HG03060 (cell line): ENCODE data around the gene ANKIB1.
A peak's percentile ranks its signal among the peaks of the same experiment; 100 is the strongest.

Source experiments
- ATAC-seq: cut with Tn5 transposase; IDR thresholded peaks from one replicate; pipeline ENCODE4 v1.9.1; 2021; ENCODE audit warnings: low read depth, moderate number of reproducible peaks; ENCODE audit not compliant: unreplicated experiment

Gene ANKIB1

GRCh38 chr7:92266415-92267241 is 20.9 kb downstream of the ANKIB1 start:
- ATAC-seq = no peak

- ATAC-seq = no peak
These were observed 23.1 kb downstream of the ANKIB1 start for GRCh38 chr7:92268921-92269320.

- no peak for ATAC-seq
These were observed 29.6 kb downstream of the ANKIB1 start for GRCh38 chr7:92275327-92275726.

- ATAC-seq = peak; percentile 76
These were observed 30.7 kb downstream of the ANKIB1 start for GRCh38 chr7:92276460-92276864.

- no peak for ATAC-seq
These were observed 33.7 kb downstream of the ANKIB1 start for GRCh38 chr7:92279396-92280031.

- ATAC-seq = no peak
These were observed 35.3 kb downstream of the ANKIB1 start for GRCh38 chr7:92281031-92281430.

- no peak for ATAC-seq
These were observed 36.5 kb downstream of the ANKIB1 start for GRCh38 chr7:92282221-92282814.

- ATAC-seq = no peak
These were observed 37.2 kb downstream of the ANKIB1 start for GRCh38 chr7:92282930-92283329.

- ATAC-seq = no peak
These were observed 43.5 kb downstream of the ANKIB1 start for GRCh38 chr7:92289321-92289720.

- no peak for ATAC-seq
These were observed 47.2 kb downstream of the ANKIB1 start for GRCh38 chr7:92292981-92293380.

- ATAC-seq = no peak
These were observed 48.3 kb downstream of the ANKIB1 start for GRCh38 chr7:92293896-92294590.

- no peak for ATAC-seq
These were observed 49.6 kb downstream of the ANKIB1 start for GRCh38 chr7:92295391-92295790.

- no peak for ATAC-seq
These were observed 50.5 kb downstream of the ANKIB1 start for GRCh38 chr7:92296235-92296634.

GRCh38 chr7:92296880-92297445 is 51.2 kb downstream of the ANKIB1 start:
- ATAC-seq = no peak

GRCh38 chr7:92297736-92298135 is 52.0 kb downstream of the ANKIB1 start:
- no peak for ATAC-seq

- no peak for ATAC-seq
These were observed 58.0 kb downstream of the ANKIB1 start for GRCh38 chr7:92303761-92304160.

- ATAC-seq = no peak
These were observed 58.7 kb downstream of the ANKIB1 start for GRCh38 chr7:92304406-92304893.

GRCh38 chr7:92306153-92306552 is 60.4 kb downstream of the ANKIB1 start:
- no peak for ATAC-seq

GRCh38 chr7:92313055-92313454 is 67.3 kb downstream of the ANKIB1 start:
- no peak for ATAC-seq

GRCh38 chr7:92319243-92319642 is 73.5 kb downstream of the ANKIB1 start:
- ATAC-seq = no peak

GRCh38 chr7:92325173-92325572 is 79.4 kb downstream of the ANKIB1 start:
- no peak for ATAC-seq
